ENCODE data around the gene C2orf92.
A peak's percentile ranks its signal among the peaks of the same experiment; 100 is the strongest.

The C2orf92 gene

GRCh38 chr2:97693476-97693875 is 24.0 kb downstream of the C2orf92 start:
- peaks cover 4% of the 10 kb centered on the region for H3K4me1 Mint-ChIP-seq
- H3K4me3 Mint-ChIP-seq: no peak overlapping the region
- H3K36me3 Mint-ChIP-seq (ENCODE audit: low read depth): no peaks in the 10 kb centered on the region
- no peak overlapping the region for H3K27ac Mint-ChIP-seq
- TF ChIP-seq CTCF (IDR thresholded peaks at IDR 0.05; ENCODE audit: unreplicated experiment in 3 of 3): no peak
- H3K9me3 Mint-ChIP-seq: peaks cover 2% of the 10 kb centered on the region
- H3K27me3 Mint-ChIP-seq (ENCODE audit: low read depth): peaks cover 4% of the 10 kb centered on the region

GRCh38 chr2:97695744-97696143 is 26.2 kb downstream of the C2orf92 start:
- Mint-ChIP-seq H3K9me3 (peaks cover 2% of the 10 kb centered on the region), H3K27ac (no peak overlapping the region), H3K4me3 (no peak overlapping the region), H3K4me1 (peaks cover 4% of the 10 kb centered on the region), H3K27me3 (ENCODE audit: low read depth) (peaks cover 4% of the 10 kb centered on the region), H3K36me3 (ENCODE audit: low read depth) (no peaks in the 10 kb centered on the region)
- TF ChIP-seq CTCF (IDR thresholded peaks at IDR 0.05; ENCODE audit: unreplicated experiment in 3 of 3): no peak

- TF ChIP-seq CTCF (IDR thresholded peaks at IDR 0.05; ENCODE audit: unreplicated experiment in 3 of 3): peak; percentile 94 to 96 (median 96)
- no peaks in the 10 kb centered on the region for H3K36me3 Mint-ChIP-seq (ENCODE audit: low read depth)
- H3K27ac Mint-ChIP-seq: peak overlapping the region in 2 of 3 experiments; percentile 35 to 36
- H3K4me3 Mint-ChIP-seq: peak overlapping the region in 1 of 3 experiments; percentile 28
- H3K4me1 Mint-ChIP-seq: peaks cover 4% of the 10 kb centered on the region
- H3K9me3 Mint-ChIP-seq: peaks cover 2% of the 10 kb centered on the region
- peaks cover 4% of the 10 kb centered on the region for H3K27me3 Mint-ChIP-seq (ENCODE audit: low read depth)
Measured at GRCh38 chr2:97697252-97698235, 28.0 kb downstream of the C2orf92 start.

DNA sequence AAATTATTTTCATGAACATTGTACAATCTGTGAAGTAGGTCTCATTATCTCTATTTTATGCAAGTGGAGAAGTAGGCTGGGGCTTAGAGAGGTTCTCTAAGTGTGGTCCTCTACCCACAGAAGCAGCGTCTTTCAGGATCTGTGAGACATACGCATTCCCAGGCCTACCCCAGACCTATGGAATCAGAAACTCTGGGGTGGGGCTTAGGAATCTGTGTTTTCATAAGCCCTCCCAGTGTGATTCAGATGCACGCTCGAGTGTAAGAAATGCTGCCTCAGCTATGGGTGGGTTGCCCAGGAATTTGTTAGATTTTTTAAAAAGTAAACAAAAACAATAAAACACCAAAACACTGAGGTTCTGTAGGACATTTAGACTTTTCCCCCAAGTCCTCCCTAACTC is 29.0 kb downstream of the C2orf92 start:
- Mint-ChIP-seq H3K36me3 (ENCODE audit: low read depth) (no peaks in the 10 kb centered on the region), H3K4me1 (peaks cover 4% of the 10 kb centered on the region), H3K27ac (no peak overlapping the region), H3K27me3 (ENCODE audit: low read depth) (peaks cover 4% of the 10 kb centered on the region), H3K9me3 (peaks cover 2% of the 10 kb centered on the region), H3K4me3 (no peak overlapping the region)
- no peak for TF ChIP-seq CTCF (IDR thresholded peaks at IDR 0.05; ENCODE audit: unreplicated experiment in 3 of 3)

- no peaks in the 10 kb centered on the region for H3K9me3 Mint-ChIP-seq
- peak; percentile 66 to 75 (median 67) for TF ChIP-seq CTCF (IDR thresholded peaks at IDR 0.05; ENCODE audit: unreplicated experiment in 3 of 3)
- H3K27me3 Mint-ChIP-seq (ENCODE audit: low read depth): peaks cover 4% of the 10 kb centered on the region
- H3K27ac Mint-ChIP-seq: peak overlapping the region in 2 of 3 experiments; percentile 18 to 25
- H3K4me1 Mint-ChIP-seq: peaks cover 4% of the 10 kb centered on the region
- H3K36me3 Mint-ChIP-seq (ENCODE audit: low read depth): no peaks in the 10 kb centered on the region
- H3K4me3 Mint-ChIP-seq: no peak overlapping the region
Measured at GRCh38 chr2:97699765-97700444, 30.4 kb downstream of the C2orf92 start.

Measured in nephron (organoid).